RKO (cell line): ENCODE measurements around the gene MTFMT.

ENCODE experiments used
- DNase-seq: peaks from one replicate; pipeline ENCODE4 v3.0.0-alpha.2; 2016; ENCODE audit warnings: low spot score

Gene MTFMT

DNA sequence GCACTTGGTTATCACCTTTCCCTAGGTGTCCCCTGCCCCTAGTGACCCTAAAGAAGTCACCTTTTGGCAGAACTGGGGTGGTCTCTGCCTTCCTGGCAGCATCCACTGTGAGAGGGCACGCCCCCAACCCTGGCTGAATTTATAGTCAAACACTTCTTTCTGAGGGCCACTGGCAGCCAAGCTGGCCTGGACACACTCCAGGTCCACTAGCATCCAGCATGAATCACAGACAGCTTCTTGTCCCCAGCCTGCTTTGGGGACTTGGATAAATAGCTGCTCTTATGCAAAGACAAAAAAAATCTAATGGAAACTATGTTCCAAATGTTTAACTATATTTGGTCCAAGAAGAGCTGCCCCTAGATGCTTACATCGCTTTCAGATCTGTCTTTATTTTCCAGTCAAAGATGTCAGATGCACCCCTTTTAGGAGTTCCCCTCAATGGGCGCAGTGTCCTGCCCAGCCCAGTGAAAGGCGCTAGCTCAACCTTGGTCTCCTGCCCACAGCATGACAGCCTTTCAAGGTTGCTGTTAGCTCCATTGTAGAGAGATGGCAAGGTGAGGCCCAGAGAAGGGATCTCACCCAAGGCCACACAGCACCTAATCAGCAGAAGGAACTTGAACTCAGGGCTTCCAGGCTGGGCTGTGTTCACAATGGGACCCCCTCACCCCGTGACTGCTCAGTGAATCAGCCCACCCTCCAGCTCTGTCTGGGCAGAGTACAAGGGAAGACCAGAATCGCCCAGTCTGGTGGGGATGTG, 31.4 kb upstream of the MTFMT start:
- DNase-seq = no peak

DNA sequence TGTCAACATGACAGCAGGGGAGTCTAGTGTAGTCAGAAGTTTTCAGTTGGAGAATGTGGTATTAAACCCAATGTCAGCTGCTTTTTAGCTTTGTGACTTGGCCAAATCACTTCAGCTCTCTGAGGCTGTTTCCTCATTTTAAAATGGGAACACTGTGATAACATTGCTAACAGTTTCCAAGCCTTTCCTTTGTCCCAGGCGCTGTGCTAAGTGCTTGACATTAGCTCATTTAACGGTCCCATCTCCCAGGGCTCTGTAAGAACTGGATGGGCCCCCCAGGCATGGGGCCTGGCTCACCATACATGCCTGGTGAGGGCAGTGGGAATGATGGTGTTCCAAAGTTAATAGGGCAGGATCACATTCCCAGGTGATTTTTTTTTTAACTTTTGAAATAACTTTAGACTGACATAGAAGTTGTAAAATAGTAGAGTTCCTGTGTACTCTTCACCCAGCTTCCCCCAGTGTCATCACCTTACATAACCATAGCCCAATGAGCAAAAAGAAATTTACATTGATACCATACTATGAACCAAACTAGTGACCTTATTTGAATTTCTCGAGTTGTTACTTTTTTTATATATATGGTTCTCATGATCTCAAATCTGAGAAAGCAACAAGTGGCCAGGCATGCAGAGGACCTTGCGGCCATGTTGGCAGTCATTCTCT, 30.6 kb upstream of the MTFMT start:
- no peak for DNase-seq

DNA sequence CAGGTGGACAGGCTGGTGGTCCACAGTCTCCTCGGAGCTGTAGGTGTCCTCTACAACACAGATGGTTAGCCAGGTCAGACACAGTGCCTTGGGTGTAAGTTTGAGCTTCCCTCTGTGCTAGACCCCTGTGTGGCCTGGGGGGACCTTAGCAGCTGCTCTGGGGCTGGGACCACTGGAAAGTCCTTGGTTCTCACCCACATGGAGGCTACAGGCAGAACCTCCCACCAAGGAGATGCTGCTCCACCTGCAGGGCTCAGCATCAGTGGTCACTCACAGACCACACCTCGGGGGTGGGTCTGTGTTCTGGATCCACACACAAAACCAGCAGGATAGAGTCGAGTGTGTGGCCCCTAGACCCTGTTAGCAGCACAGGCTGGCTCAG, 29.9 kb upstream of the MTFMT start:
- no peak for DNase-seq

DNA sequence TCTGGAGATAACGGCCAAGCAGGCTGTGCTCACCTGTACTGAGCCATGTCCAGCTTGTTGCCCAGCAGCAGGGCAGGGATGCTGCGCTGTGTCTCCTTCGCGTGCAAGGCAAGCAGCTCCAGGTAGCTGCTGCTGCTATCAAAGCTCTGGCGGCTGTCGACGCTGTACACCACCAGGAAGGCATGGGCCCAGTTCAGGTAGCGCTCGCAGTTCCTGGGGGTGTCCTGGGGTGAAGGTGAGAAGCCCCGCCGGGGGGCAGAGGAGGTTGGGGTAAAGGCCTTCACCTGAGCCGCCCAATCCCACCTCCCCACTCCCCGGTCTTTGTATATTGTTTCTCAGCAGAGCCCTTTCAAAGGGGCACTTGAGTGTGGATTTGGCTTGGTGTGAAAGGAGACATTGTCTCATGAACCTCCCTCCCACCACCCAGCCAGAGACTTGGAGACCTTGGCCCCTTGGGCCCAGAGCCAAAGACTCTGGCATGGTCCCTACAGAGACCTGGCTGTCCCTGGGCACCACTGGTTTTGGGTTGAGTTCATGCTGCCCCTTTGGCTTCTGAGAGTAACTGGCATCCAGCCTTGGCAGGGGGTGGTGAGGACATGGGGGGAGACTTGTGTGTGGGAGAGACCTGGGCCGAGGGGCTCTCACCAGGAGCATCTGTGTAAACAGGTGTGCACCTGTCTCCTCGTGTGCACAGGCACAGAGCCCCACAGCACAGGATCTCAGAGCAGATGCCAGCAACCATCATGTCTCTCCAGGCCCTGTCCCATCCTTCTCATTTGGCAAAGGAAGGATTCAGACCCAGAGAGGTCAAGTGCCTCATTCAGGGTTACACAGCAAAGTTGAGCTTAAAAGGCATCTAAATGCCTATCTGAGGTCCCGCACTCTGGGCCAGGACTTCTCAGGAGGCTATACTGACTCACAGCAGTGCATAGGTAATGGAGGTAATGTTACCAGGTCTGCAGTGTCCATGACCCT, 29.2 kb upstream of the MTFMT start:
- no peak for DNase-seq

DNA sequence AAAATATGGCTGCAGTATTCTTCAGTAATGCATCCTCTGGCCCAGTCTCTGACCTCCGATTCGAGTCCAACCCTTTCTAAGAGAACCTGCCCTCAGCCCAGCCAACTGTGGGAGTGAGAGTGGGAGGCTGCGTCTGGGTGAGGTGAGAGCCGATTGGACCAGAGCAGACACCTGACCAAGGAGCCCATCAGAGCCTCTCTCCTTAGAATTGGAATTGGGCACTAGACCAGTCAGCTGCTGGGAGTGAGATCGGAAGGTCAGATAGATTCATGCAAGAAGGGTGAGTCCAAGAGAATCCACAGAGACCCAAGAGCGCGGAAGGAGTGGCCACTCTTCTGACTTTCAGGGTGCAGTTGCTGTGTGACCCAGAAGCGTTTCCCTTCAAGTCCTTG, 28.1 kb upstream of the MTFMT start:
- no peak for DNase-seq

DNA sequence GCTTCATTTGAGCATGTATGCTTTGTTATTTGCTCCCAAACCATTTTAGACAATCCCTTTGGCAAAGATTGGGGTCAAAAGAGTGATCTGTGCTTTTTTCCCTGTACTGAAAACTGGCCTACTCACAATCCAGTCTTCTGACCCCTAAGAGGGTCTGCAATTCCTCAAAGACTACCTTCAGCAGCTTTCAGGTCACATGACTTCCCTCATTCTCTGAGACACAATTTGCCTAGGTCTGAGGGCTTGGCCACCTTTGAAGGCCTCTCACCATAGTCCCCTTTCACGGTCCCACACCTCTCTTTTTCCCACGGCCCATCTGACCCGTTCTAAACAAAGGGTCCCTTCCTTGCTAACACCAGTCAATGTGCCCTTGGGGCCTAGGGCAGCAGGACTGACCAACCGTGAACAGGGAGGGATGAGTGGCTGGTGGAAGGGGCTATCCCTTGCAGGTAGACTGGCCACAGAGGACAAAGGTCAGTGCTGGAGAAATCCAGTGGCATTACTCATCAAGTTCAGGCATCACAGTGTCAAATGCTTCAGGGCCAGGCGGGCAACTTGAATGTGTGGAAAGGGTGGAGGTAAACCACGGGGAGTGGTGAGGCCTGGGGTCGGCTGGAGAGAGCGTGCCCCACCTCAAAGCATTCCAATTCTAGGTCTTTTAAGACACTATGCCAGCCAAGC, 27.6 kb upstream of the MTFMT start:
- DNase-seq = no peak

DNA sequence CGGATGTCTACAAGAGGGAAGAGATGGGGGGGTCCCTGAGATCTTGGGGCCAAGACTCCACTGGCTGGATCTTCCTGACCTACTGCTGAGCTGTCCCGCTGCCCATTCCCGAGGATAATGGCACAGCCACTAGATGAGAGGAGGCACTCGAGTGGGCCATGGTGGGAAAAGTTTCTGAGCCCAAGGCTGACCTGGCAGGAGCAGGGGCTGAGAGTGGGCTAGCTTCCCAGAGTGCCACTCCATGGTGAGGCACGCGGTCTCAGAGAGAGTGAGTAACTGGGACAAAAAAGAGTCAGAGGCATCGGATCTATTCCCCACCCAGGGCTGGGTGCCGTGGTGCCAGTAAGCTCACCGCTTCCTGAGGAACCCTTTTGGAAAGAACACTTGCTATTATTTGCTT, 26.7 kb upstream of the MTFMT start:
- no peak for DNase-seq

DNA sequence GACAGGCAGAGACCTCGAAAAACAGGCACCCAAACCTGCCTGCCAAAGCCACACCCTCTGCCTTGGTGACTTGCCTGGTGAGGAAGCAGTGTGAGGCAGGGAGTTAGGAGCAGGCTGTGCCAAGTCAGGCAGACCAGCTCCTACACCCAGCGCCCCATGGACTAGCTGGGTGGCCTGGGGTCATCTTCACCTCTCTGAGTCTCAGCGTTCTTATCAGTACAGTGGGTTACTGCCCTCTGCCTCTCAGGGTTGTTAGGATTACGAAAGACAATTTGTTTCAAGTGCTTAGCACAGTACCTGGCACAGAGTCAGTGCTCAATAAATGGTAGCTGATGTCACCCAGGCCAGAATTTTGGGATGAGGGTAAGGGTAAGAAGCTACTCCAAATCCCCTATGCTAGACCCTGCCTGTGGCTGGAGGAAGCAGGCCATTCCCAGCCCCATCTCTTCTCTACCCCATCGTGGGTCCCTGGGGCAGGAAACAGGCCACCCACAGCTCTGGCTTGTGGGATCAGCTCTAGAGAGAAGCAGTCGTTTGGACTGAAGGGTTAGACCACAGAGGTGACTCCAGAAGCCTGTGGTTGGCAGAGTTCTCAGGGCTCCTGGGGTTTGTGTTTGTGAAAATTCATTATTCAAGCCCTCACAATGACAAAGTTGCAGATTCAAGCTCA, 25.9 kb upstream of the MTFMT start:
- no peak for DNase-seq

DNA sequence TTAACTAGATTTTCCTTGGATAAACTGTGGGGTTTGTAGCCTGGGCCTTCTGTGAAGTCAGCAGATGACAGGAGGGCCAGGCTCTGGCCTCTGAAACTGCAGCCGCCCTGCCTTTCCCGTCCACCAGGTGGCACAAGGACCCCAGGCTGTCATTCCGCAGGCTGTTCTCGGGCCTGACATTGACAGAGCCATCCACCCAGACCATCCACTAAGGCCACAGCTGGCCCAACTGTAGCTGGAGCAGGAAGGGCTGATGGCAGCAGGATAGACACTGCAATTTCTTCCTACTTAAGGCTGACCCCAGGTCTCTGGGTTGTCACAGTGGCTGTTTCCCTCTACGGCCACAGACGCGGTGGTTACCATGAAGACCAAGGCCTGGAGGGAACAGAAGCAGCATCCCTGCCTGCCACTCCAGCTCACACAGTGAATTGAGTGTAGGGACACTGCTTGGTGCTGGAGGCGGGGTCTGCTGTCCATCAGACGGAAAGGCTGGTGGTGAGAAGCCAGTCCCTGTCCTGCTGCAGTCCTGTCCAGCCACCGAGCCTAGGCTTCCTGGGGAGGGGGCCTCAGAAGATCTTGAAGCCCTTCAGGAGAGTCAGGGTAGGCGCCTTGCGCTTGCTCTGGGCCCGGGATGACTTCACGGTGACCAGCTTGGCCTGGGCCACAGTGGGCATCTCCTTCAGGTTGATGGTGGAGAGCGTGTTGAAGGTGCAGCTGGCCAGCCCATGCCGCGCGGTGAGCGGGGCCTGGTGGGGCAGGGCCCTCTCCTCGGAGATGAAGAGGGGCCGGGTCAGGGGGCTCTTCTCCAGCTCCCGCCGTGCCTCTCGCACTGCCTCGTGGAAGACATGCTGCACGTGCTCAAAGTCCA, 25.1 kb upstream of the MTFMT start:
- peak; percentile 66 for DNase-seq

DNA sequence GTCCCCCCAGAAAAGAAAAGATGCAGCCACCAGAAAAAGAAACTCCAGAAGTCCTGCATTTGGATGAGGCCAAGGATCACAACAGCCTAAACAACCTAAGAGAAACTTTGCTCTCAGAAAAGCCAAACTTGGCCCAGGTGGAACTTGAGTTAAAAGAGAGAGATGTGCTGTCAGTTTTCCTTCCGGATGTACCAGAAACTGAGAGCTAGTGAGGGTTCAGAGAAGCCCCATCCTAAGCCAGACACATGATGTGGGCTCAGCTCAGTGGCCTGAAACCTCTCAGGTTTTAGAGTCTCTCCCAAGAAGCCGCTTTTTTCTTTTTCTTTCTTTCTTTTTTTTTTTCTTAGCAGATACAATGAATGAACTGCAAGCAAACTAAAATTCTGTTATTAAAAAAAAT, 23.5 kb upstream of the MTFMT start:
- DNase-seq = no peak

DNA sequence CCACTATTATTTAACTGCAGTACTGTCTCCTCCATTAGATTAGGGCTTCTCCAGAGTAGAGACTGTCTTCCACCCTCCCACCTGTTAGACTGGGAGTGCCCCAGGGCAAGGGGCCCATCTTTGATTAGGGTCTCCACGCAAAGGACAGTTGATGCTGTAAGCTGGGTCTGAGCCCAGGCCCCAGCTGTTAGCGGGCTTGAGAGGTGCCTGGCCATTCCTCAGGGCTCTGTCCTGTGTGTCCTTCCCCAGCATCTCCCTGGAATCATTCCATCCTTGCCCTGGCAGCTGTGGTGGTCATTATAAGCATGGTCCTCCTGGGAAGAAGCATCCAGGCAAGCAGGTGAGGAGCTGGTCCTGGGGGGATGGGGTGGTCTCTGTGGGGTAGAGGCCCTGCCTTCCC, 21.8 kb upstream of the MTFMT start:
- DNase-seq = no peak

DNA sequence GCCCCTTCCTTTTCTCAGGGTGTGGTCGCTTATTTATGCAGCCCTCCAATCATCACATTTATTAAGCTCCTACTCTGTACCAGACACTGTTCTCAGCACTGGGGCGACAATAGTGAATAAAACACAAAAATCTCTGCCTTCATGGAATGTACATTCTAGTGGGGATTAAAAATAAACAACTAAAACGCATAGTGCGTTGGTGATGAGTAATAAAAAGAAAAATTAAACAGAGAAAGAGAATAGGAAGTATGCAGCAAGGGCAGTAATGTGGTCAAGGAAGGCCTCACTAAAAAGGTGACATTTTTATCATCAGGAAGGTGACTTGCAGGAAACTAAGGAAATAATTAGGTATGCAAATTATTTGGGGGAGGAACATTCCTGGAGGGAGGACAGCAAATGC, 20.8 kb upstream of the MTFMT start:
- DNase-seq = no peak

DNA sequence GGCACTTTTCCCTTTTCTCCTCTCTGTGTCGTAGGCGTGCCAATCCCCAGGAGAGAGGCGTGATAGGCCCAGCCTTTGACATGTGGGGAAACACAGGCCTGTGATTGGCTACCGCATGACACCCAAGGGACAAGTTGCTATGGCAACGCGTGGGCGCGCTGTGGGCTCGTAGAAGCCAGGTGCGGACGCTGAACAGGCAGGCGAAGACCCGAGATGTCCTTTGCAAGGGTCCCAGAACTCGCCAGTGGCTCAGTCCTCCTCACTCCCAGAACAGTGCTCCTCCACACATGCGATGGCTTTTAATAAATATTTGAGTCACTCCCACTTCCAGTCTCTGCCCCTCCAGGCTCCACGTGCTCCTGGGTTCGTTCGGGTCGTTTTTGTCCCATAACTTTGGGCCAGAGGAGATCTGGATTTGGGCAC, 20.0 kb upstream of the MTFMT start:
- peak; percentile 93 for DNase-seq

DNA sequence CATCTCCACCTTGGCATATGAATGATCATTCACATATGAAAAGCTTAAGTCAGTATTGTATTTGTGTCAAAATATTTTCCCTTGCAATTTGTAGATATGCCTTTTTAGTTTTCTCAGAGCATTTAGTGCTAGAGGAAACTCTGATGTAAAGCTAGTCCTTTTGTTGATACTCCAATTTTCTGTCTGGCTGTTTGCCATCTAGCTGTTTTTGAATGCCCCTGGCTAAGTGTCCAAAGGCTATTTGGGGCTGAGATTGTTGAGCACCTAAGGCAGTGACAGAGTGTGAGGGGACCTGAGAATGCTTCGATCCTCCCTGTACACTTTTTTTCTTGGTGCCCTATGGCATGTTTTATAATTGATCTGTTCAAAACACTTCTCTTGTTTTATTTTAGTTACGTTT, 18.8 kb upstream of the MTFMT start:
- no peak for DNase-seq

DNA sequence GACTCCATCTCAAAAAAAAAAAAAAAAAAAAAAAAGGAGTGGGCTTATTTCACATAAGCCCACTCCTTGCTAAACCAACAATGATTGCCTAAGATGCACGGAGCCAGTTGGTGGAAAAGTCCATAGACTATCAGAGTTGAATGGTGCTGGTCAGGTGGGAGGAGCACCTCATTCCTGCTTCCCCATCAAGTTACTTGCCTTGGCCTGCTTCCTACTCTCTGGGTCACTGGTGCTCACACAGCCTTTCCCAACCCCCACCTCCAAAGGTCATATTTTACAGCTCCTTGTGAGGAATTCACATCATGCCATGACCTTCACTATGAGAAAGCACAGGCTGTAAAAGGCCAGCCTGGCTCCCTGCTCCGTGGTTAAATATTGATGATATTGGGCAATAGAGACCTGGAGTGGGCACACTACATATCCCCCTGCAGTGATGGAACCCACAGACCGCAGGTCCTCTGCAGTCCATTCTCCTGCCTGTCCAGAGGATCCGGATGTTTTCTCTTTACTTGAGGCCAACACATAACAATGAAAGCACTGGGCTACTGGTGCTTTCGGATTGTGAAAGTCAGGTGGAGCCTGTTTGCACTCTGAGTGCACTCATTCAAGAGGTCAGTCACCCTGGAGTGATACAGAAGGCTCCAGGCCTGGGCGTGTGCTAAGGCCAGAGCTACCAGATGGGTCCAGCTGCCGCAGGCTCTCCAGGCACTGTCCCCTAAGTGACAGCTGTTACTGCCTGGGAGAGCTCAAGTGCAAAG, 15.5 kb upstream of the MTFMT start, which contains the start of gene SLC51B:
TSS of gene SLC51B (plus strand) at position 664 of the 758 bp plus-strand sequence. CDS start 4,618 bp downstream, outside the sequence.
- DNase-seq = no peak

DNA sequence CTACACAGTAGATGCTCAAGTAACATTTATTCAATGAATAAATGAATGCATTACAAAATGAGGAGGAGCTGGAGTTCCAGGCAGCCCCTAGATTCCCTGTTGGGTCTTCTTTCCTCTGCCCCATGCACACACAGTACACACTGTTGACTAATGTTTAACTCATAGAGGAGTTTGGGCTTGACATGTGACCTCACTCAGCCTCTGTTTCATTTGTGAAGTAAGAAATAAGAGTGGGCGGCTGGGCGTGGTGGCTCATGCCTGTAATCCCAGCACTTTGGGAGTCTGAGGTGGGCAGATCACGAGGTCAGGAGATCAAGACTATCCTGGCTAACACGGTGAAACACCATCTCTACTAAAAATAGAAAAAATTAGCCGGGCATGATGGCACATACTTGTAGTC, 14.8 kb upstream of the MTFMT start:
- DNase-seq = peak; percentile 92

DNA sequence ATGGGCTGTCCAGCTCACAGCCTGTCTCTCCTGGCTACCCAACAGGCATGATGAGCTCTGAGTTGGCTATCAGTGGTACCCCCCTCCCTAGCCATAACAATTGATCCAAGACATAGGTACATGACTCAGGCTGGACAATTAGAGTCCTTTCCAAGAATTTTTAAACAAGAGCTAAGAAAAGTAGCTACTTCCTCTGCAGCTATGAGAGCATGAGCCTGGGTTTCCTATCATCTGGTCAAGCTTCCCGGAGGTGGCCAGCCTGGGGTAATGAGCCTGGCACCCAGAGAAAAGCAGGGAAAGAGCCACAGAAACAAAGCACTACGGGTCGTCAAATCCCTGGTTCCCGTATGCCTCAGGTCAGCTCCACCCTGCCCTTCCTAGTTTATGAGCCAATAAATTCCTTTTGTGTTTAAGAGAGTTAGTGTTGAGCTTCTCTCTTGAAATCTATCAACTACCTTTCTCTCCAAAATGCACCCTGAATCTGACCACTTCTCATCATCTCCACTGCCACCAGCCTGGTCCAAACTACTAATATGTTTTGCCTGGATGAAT, 13.4 kb upstream of the MTFMT start:
- no peak for DNase-seq

DNA sequence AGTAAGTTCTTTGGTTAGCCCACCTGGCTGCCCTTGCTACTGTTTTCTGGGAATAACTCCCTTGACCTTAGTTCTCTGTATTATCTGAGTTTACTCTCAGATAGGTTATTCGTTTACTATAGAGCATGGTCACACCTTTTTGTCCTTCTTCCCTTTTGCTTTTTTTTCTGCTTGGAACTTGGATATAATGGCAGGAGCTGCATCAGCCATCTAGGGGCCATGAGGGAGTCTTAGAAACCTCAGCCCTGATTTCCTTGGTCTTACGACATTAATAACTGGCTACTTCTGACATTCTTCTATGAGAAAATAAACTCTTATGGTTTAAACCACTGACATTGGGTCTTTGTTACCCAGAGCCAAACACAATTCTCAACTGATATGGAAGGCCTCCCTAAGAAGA, 12.3 kb upstream of the MTFMT start:
- no peak for DNase-seq

DNA sequence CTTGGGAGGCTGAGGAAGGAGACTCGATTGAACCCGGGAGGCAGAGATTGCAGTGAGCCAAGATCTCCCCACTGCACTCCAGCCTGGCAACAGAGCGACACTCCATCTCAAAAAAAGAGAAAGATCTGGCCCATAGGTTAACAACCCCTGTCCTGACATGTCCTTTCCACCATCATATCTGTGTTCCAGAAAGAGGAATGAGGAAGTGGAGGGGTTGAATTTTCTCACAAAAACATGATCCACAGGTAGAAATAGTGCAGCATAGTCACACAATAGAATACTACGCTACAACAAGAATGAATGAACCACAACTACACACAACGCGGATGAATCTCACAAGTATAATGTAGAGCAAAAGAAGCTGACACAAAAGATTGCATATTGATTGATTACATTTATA, 11.0 kb upstream of the MTFMT start:
- no peak for DNase-seq
